ENCODE measurements around the gene IFFO2.

Gene IFFO2

DNA sequence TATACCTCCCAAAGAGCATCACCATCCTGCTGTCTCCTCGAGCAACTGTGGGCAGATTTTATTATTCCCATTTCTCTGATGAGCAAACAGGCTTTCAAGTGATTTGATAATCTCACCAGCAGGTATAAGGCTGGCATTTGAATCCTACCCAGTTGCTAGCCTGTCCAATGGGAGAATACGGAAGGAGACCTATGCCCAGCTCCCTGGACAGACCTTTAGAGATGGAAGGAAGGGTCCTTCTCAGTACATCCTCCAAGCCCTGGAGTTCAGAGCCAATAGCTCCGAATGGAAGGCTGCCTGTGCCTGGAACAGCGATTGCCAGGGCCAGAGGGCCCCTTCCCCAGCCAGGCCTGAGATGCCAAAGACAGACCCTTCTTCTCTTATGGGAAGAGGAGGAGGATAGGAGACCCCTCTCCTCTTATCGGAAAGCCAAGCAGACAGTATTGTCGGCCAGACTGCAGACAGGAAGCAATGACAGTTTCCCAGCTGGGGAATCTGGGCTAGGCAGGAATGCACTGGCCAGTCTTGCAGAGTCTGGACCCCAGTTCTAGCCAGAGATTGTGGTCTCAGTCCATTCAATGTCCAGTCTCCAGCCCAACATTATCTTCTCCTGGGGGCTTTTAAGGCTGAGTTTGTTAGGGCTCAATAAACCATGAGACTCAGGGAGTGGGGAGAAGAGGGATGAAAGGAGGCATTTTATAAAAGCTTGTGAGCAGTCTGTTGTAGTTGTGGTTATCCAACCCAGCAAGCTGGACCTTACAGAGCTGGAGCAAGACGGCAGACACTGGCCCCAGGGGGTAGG is 2.0 kb downstream of the IFFO2 start:
- Mint-ChIP-seq H3K4me1 (peaks cover 64% of the 10 kb centered on the region), H3K36me3 (ENCODE audit: insufficient read depth) (peaks cover 55% of the 10 kb centered on the region), H3K27ac (ENCODE audit: low read depth) (peak overlapping the region; percentile 100), H3K9me3 (no peaks in the 10 kb centered on the region), H3K27me3 (no peaks in the 10 kb centered on the region), H3K4me3 (peak overlapping the region; percentile 87)
- DNase-seq (ENCODE audit: low spot score in 2 of 2) (no peak), ATAC-seq (replicated peaks; ENCODE audit: extremely low read depth, poor library complexity, severe bottlenecking) (no peak)

DNA sequence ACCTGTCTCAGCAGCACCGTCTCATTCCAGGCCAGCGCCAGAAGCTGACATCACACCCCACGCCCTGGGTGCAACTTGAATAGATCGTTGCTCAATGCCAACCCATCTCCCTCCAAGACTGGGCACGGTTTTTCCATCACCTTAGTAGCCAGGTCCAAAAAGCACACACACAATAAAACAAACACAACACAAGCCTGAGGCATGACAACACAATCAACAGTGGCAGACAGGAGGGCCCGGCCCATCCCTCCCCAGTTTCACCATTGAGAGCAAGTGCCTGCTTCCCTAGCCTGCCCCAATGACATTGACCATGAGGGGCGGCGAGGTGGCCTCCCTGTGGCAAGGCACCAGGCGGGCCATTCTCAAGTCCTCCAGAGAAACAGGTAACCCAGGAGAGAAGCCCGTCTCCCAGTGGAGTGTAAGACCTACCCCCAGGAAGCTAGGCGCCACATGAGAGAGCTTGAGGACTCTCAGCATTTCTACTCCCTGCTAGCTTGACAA is 2.7 kb downstream of the IFFO2 start:
- H3K36me3 Mint-ChIP-seq (ENCODE audit: insufficient read depth) = peaks cover 57% of the 10 kb centered on the region
- DNase-seq (ENCODE audit: low spot score in 2 of 2) = no peak
- H3K27ac Mint-ChIP-seq (ENCODE audit: low read depth) = peak overlapping the region; percentile 100
- H3K4me1 Mint-ChIP-seq = peaks cover 71% of the 10 kb centered on the region
- no peak for ATAC-seq (replicated peaks; ENCODE audit: extremely low read depth, poor library complexity, severe bottlenecking)
- H3K9me3 Mint-ChIP-seq = no peaks in the 10 kb centered on the region
- peak overlapping the region; percentile 87 for H3K4me3 Mint-ChIP-seq
- H3K27me3 Mint-ChIP-seq = no peaks in the 10 kb centered on the region

DNA sequence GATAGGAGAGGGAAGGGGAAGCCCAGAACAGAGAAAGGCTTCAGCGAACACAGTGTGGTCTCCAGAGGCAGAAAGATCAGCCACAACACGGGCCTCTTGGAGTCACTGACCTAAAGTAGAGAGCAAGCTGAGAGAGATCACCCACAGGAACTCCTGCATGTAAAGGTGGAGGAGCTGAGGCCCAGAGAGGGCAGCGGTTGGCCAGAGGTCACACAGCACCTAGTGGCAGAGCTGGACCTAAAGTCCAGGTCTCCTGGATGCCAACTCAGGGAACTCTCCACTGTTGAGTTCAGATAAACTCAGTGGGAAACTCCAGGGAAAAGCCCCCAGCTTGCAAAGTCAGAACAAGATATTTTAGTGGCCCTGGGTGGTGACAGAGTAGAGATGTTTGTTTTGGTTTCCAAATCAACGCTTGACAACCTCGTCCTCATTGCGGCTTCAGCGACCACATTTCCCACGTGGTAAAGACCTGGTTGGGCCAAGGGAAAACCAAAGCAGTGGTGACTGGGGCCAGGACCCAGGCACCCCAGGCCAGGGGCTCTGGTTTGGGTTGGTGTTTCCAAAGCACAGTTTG is 4.6 kb downstream of the IFFO2 start:
- Mint-ChIP-seq H3K9me3 (no peaks in the 10 kb centered on the region), H3K27ac (ENCODE audit: low read depth) (peak overlapping the region; percentile 100), H3K4me3 (peak overlapping the region; percentile 87), H3K4me1 (peaks cover 74% of the 10 kb centered on the region), H3K36me3 (ENCODE audit: insufficient read depth) (peaks cover 58% of the 10 kb centered on the region), H3K27me3 (no peaks in the 10 kb centered on the region)
- DNase-seq (ENCODE audit: low spot score in 2 of 2) = peak; percentile 66 to 84
- ATAC-seq (replicated peaks; ENCODE audit: extremely low read depth, poor library complexity, severe bottlenecking) = peak; percentile 55

DNA sequence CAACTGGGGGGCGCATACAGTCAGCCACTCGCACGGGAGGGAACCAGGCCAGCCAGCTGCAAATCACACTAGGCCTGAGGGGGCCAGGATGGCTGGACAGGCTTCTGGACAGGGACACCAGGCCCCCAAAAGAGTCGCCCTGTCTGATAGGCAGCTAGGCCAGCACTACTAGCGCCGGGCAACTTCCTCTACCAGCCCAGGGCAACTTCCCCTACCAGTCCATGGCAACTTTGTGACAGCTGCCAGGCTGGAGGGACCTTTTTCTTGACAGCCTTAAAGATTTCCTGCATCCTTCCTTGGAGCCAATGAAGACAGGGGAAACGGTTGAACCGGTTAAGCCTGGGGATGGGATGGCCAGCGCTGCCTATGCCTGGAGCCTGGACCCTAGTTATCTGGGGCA is 5.1 kb downstream of the IFFO2 start:
- peaks cover 79% of the 10 kb centered on the region for H3K4me1 Mint-ChIP-seq
- no peaks in the 10 kb centered on the region for H3K9me3 Mint-ChIP-seq
- H3K36me3 Mint-ChIP-seq (ENCODE audit: insufficient read depth) = peaks cover 57% of the 10 kb centered on the region
- peak overlapping the region; percentile 87 for H3K4me3 Mint-ChIP-seq
- peak overlapping the region; percentile 100 for H3K27ac Mint-ChIP-seq (ENCODE audit: low read depth)
- no peaks in the 10 kb centered on the region for H3K27me3 Mint-ChIP-seq
- no peak for ATAC-seq (replicated peaks; ENCODE audit: extremely low read depth, poor library complexity, severe bottlenecking)
- DNase-seq (ENCODE audit: low spot score in 2 of 2) = peak in 1 of 2 donors; percentile 23

GRCh38 chr1:18950401-18951026 is 6.0 kb downstream of the IFFO2 start:
- no peaks in the 10 kb centered on the region for H3K27me3 Mint-ChIP-seq
- H3K27ac Mint-ChIP-seq (ENCODE audit: low read depth) = peak overlapping the region; percentile 100
- peak overlapping the region; percentile 87 for H3K4me3 Mint-ChIP-seq
- DNase-seq (ENCODE audit: low spot score in 2 of 2) (no peak), ATAC-seq (replicated peaks; ENCODE audit: extremely low read depth, poor library complexity, severe bottlenecking) (no peak)
- H3K9me3 Mint-ChIP-seq = no peaks in the 10 kb centered on the region
- peaks cover 58% of the 10 kb centered on the region for H3K36me3 Mint-ChIP-seq (ENCODE audit: insufficient read depth)
- H3K4me1 Mint-ChIP-seq = peaks cover 85% of the 10 kb centered on the region

DNA sequence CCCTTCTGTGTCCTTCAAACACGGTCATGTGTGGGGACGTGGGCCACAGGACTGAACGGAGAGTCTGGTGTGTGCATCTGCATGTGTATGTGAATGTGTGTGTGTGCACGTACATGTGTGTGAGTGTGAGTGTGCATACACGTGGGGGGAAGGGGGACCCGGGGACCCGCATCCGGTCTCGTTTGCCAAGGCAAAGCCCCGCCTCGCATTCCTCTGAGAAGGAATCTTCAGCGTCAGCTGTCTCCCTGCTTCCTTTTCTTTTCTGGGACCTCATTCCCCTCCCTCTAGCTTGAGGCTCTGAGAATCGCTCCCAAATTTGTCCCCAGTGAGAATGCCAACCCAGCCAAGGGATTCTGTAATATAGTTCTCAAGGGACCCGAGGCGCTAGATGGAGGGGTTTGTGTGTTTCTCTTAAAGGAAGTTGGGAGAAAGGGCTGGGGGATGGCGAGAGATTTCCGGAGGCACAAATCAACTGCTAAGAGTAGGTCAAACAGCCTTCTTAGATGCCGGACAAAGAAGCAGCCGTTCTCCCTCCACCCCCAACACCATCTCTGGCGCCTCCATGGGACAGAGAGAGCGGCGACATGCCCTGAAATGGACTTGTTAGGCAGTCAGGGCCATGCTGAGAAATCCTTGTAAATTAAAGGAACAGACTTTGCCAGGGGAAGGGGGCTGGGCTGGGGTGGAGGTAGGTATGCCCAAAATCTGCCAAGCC is 6.6 kb downstream of the IFFO2 start:
- Mint-ChIP-seq H3K27me3 (no peaks in the 10 kb centered on the region), H3K27ac (ENCODE audit: low read depth) (peak overlapping the region; percentile 100), H3K36me3 (ENCODE audit: insufficient read depth) (peaks cover 56% of the 10 kb centered on the region), H3K9me3 (no peaks in the 10 kb centered on the region), H3K4me3 (peak overlapping the region; percentile 87), H3K4me1 (peaks cover 87% of the 10 kb centered on the region)
- DNase-seq (ENCODE audit: low spot score in 2 of 2) = no peak
- ATAC-seq (replicated peaks; ENCODE audit: extremely low read depth, poor library complexity, severe bottlenecking) = no peak

DNA sequence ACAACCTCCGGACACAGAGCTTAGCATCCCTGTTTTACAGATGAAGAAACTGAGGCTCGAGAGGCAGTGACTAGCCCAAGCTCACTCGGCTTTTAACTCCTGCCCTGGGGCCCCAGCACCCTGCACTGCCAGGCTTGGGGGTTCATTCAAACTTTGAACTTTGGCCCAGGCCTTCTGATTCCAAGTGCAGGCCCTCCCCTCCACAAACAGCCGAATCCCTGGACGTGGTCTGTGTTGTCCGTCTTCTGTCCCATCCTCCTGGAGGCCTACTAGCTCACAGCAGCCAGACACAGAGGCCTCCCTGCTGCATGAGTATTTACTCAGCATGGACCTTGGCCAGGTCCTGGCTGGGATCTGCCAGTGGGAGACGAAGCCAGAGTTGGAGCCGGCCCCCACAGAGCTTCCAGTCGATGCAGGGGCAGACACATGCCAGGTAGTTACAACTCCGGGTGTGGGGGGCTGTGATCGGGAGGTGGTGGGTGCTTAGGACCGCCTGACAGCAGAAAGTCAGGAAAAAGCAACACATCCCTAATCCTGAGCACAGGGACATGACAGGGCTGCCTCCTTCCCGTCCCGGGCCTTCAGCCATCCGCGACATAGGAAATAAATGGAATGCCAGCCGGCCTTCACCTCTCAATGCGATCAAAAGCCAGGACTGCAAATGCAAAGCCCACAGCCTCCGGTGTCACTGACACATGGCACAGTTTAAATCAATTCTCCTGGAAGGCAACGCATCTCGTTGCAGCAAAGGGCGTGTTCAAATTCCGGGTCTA is 7.4 kb downstream of the IFFO2 start:
- Mint-ChIP-seq H3K4me1 (peaks cover 87% of the 10 kb centered on the region), H3K9me3 (no peaks in the 10 kb centered on the region), H3K36me3 (ENCODE audit: insufficient read depth) (peaks cover 54% of the 10 kb centered on the region), H3K27ac (ENCODE audit: low read depth) (peak overlapping the region; percentile 100), H3K27me3 (no peaks in the 10 kb centered on the region), H3K4me3 (peak overlapping the region; percentile 87)
- ATAC-seq (replicated peaks; ENCODE audit: extremely low read depth, poor library complexity, severe bottlenecking) = no peak
- DNase-seq (ENCODE audit: low spot score in 2 of 2) = no peak

GRCh38 chr1:18948048-18948912 is 8.2 kb downstream of the IFFO2 start:
- Mint-ChIP-seq H3K36me3 (ENCODE audit: insufficient read depth) (peaks cover 54% of the 10 kb centered on the region), H3K27ac (ENCODE audit: low read depth) (peak overlapping the region; percentile 91), H3K4me1 (peaks cover 87% of the 10 kb centered on the region), H3K27me3 (no peaks in the 10 kb centered on the region), H3K9me3 (no peaks in the 10 kb centered on the region), H3K4me3 (peak overlapping the region; percentile 87)
- ATAC-seq (replicated peaks; ENCODE audit: extremely low read depth, poor library complexity, severe bottlenecking) (peak; percentile 53), DNase-seq (ENCODE audit: low spot score in 2 of 2) (peak; percentile 51 to 56)

DNA sequence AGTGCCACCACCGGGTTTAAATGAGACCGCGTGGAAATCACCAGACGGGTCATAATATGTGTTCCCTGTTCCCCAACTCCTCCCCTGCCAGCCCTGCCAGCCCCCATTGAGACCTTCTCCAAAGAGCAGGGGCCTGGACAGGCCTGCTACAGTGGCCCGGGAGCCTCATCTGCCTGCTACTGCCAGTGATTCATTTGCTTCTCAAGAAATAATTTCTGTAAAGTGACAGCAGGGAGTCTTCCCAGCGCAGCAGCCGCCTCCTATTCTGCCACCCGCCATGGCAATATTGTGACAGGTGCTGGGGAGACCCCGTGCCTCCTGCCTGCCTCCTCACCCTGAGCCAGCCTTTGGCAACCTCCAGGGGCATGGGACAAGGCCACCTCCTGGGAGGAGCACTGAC is 8.9 kb downstream of the IFFO2 start:
- no peak for DNase-seq (ENCODE audit: low spot score in 2 of 2)
- Mint-ChIP-seq H3K4me3 (peak overlapping the region; percentile 87), H3K9me3 (no peaks in the 10 kb centered on the region), H3K36me3 (ENCODE audit: insufficient read depth) (peaks cover 49% of the 10 kb centered on the region), H3K27me3 (no peaks in the 10 kb centered on the region), H3K4me1 (peaks cover 84% of the 10 kb centered on the region), H3K27ac (ENCODE audit: low read depth) (peak overlapping the region; percentile 91)
- no peak for ATAC-seq (replicated peaks; ENCODE audit: extremely low read depth, poor library complexity, severe bottlenecking)

- Mint-ChIP-seq H3K27me3 (no peaks in the 10 kb centered on the region), H3K27ac (ENCODE audit: low read depth) (peak overlapping the region; percentile 91), H3K36me3 (ENCODE audit: insufficient read depth) (peaks cover 43% of the 10 kb centered on the region), H3K4me1 (peaks cover 78% of the 10 kb centered on the region), H3K9me3 (no peaks in the 10 kb centered on the region), H3K4me3 (peak overlapping the region; percentile 87)
- no peak for DNase-seq (ENCODE audit: low spot score in 2 of 2)
- ATAC-seq (replicated peaks; ENCODE audit: extremely low read depth, poor library complexity, severe bottlenecking) = no peak
Observed at GRCh38 chr1:18946550-18947381, 9.7 kb downstream of the IFFO2 start.
